GM10248 (cell line): ENCODE measurements around the gene KANSL1L.

Experiments
- CTCF ChIA-PET: fragments of 300-600 bp; sonication (Branson Sonifier 250); formaldehyde crosslinking; extraction: SDS; loops from one replicate; lab custom pipeline; 2021; ENCODE audit warnings: antibody characterized with exemption; lab: Yijun Ruan, JAX
- POLR2A ChIA-PET: fragments of 350-650 bp; sonication (Branson Sonifier 250); formaldehyde crosslinking; extraction: SDS; loops from one replicate; lab custom pipeline; 2020; ENCODE audit warnings: antibody characterized with exemption; lab: Yijun Ruan, JAX
- DNase-seq: peaks from one replicate; pipeline ENCODE4 v3.0.0; 2012; ENCODE audit errors: extremely low spot score
- CTCF ChIP-seq: IDR thresholded peaks from 2 replicates; pipeline ENCODE4 v1.5.1; 2012; ENCODE audit warnings: mild to moderate bottlenecking, low read depth; ENCODE audit errors: extremely low read depth, missing control alignments, control extremely low read depth

KANSL1L gene

GRCh38 chr2:210157526-210157925 is 13.7 kb downstream of the KANSL1L start:
- CTCF ChIA-PET = interaction anchor here (1.0 to 1.2 kb wide), 2 partner anchors 41 to 78 kb away, joined by 3 to 5 read pairs; no protein-coding TSS in a partner anchor
- TF ChIP-seq CTCF = no peak
- DNase-seq = no peak
- POLR2A ChIA-PET = no interaction called here

- POLR2A ChIA-PET = no interaction called here
- CTCF ChIA-PET = interaction anchor here (1.2 to 1.5 kb wide), 3 partner anchors 11 to 51 kb away, joined by 3 to 6 read pairs (median 4); no protein-coding TSS in a partner anchor
- no peak for TF ChIP-seq CTCF
- no peak for DNase-seq
Measured at GRCh38 chr2:210147614-210148013, 23.6 kb downstream of the KANSL1L start.

DNA sequence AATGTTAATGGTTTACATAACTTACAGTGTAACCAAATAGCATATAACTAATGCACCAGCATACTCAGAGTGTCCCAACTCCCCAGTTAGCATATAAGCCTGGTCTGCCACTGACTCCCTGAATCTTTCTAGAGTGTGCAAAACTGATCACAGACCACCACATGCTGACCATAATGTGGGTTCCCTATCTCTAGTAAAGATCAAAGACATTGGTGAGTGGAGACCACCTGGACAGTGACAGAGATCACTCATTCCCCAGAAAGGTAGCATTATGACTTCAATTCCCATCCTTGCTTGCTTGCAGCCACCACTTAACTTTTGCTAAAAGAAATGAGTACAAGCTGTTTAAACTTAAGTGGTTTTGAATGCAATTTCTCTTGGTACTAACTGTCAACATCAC is 39.0 kb downstream of the KANSL1L start:
- DNase-seq = no peak
- TF ChIP-seq CTCF = no peak
- POLR2A ChIA-PET = no interaction called here
- CTCF ChIA-PET = interaction anchor here (1.0 kb wide), 1 partner anchor 11 kb away, joined by 3 read pairs; no protein-coding TSS in a partner anchor

DNA sequence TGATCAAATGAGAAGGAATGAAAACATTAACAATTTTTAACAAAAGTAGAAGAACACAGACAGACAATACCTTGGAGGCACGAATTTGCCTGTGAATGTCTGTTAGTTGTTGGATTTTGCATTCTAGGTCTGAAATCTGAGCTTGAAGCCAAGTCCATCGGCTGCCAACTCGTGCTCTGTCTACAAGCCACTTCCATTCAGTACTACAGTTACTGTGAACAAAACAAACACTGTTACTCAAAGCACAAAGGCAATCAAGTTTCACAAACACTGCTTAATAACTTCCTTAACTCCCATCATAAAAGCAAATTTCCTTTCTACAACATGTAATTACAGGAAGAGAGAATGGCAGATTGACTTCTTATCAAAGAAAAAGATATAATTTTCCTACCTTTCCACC is 42.2 kb downstream of the KANSL1L start:
- no peak for DNase-seq
- no peak for TF ChIP-seq CTCF
- ChIA-PET POLR2A (no interaction called here), CTCF (interaction anchor here (2.1 kb wide), 1 partner anchor 9 kb away, joined by 8 read pairs; no protein-coding TSS in a partner anchor)

DNA sequence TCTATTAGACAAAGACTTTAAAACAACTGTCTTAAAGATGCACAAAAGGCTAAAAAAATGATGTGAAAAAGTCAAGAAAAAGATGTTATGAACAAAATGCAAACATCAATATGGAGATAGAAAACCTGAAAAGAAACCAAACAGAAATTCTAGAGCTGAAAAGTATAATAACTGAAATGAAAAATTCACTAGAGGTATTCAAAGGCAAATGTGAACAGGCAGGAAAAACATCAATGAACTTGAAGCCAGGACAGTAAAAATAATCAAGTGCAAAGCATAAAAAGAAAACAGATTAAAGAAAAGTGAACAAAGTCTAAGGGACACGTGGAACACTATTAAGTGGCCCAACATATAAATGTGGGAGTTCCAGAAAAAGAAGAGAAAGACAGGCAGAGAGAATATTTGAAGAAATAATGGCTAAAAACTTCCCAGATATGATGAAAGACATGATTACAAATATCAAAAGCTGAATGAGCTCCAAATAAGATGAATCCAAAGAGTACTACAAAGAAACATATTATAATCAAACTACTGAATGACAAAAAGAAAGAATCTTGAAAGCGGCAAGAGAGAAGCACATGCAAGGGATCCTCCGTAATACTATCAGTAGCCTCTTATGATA is 57.5 kb downstream of the KANSL1L start:
- CTCF ChIA-PET = no interaction called here
- DNase-seq = no peak
- no peak for TF ChIP-seq CTCF
- POLR2A ChIA-PET = no interaction called here

GRCh38 chr2:210112871-210113270 is 58.3 kb downstream of the KANSL1L start:
- DNase-seq = no peak
- ChIA-PET POLR2A (no interaction called here), CTCF (interaction anchor here (1.0 kb wide), 1 partner anchor 9 kb away, joined by 3 read pairs; no protein-coding TSS in a partner anchor)

More at GRCh38 chr2:210112871-210113270, 58.3 kb downstream of the KANSL1L start:
- no peak for TF ChIP-seq CTCF
